Brain microvascular endothelial cell (primary cell): ENCODE measurements around the gene CTXN3.

ENCODE experiments used
- DNase-seq: peaks from one replicate; pipeline ENCODE4 v3.0.0-alpha.2; 2020
- H3K27ac ChIP-seq: fragments of 250-450 bp; sonication (Bioruptor Pico); 2 replicates; pipeline ENCODE4 v1.5.1; 2020; ENCODE audit warnings: mild to moderate bottlenecking, moderate library complexity
- H3K27me3 ChIP-seq: fragments of 250-450 bp; sonication (Bioruptor Pico); replicated peaks from 2 replicates; pipeline ENCODE4 v1.5.1; 2020; ENCODE audit warnings: mild to moderate bottlenecking
- H3K36me3 ChIP-seq: fragments of 250-450 bp; sonication (Bioruptor Pico); replicated peaks from 2 replicates; pipeline ENCODE4 v1.5.1; 2020; ENCODE audit warnings: mild to moderate bottlenecking
- H3K4me3 ChIP-seq: 2 replicates; pipeline ENCODE4 v1.5.1; 2011; ENCODE audit warnings: low read depth, mild to moderate bottlenecking, control low read depth, low read length, moderate library complexity
- in situ Hi-C: cut with HindIII; loops from 2 replicates; pipeline ENCODE4 v1.10.0; 2017; ENCODE audit warnings: low sequenced_read_pairs, low pct_ligation_motif_present
- TF ChIP-seq, protein P1 (sequence below): IDR thresholded peaks from 2 replicates; pipeline ENCODE4 v1.5.1; 2011; ENCODE audit warnings: low read depth, mild to moderate bottlenecking, moderate library complexity, low read length, control low read depth, inconsistent platforms; ENCODE audit errors: missing control alignments

CTXN3 gene

DNA sequence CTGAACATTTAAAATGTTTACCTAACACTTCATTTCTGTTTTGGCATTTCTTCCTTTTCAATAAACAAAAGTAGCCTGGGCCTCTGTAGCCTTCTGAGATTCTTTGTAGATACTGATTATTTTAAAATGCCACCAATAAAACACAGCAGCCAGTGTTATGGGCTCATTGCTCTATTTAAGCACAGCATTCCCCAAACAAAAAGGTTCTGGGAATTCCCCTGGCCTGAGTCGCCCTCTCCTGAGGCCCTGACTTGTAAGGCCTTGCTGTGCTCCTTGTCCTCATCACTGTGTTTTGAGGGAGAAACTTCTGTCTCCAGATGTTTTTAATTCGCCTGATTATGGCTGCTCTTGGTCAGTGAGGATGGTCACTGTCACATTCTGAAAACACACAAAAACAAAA lies 33.0 kb upstream of the CTXN3 start:
- in situ Hi-C loops = no loop called here
- Histone ChIP-seq H3K4me3 (no peak overlapping the region), H3K27ac (no peak overlapping the region), H3K36me3 (no peaks in the 10 kb centered on the region), H3K27me3 (no peaks in the 10 kb centered on the region)
- TF ChIP-seq, protein P1, sequence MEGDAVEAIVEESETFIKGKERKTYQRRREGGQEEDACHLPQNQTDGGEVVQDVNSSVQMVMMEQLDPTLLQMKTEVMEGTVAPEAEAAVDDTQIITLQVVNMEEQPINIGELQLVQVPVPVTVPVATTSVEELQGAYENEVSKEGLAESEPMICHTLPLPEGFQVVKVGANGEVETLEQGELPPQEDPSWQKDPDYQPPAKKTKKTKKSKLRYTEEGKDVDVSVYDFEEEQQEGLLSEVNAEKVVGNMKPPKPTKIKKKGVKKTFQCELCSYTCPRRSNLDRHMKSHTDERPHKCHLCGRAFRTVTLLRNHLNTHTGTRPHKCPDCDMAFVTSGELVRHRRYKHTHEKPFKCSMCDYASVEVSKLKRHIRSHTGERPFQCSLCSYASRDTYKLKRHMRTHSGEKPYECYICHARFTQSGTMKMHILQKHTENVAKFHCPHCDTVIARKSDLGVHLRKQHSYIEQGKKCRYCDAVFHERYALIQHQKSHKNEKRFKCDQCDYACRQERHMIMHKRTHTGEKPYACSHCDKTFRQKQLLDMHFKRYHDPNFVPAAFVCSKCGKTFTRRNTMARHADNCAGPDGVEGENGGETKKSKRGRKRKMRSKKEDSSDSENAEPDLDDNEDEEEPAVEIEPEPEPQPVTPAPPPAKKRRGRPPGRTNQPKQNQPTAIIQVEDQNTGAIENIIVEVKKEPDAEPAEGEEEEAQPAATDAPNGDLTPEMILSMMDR = no peak
- no peak for DNase-seq

DNA sequence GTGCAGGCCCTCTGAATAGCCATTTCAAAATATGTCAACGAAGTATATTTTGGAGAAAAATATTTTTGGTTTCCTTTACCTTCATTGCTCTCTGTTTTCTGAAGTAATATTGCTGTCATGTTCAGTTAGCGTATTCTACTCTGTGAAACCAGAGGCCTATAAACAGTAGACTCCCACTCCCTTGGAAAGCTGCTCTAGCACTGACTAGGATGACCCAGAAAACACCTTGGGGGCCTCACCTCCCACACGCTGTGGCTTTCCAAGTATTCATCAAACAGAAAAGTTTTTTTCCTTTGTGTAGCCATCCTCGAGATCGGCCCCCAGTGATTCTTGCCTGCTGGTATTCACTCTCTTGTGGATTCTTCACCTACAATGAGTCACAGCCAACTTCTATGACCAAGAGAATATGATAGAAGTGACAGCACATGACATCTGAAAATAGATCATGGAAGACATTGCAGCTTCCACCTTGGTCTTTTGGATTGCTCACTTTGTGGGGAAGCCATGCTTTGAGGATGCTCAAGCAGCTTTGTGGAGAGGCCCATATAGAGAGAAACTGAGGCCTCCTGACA lies 28.9 kb upstream of the CTXN3 start:
- Histone ChIP-seq H3K36me3 (no peaks in the 10 kb centered on the region), H3K4me3 (no peak overlapping the region), H3K27me3 (no peaks in the 10 kb centered on the region), H3K27ac (no peak overlapping the region)
- in situ Hi-C loops = no loop called here
- TF ChIP-seq, protein P1 = no peak
- no peak for DNase-seq

DNA sequence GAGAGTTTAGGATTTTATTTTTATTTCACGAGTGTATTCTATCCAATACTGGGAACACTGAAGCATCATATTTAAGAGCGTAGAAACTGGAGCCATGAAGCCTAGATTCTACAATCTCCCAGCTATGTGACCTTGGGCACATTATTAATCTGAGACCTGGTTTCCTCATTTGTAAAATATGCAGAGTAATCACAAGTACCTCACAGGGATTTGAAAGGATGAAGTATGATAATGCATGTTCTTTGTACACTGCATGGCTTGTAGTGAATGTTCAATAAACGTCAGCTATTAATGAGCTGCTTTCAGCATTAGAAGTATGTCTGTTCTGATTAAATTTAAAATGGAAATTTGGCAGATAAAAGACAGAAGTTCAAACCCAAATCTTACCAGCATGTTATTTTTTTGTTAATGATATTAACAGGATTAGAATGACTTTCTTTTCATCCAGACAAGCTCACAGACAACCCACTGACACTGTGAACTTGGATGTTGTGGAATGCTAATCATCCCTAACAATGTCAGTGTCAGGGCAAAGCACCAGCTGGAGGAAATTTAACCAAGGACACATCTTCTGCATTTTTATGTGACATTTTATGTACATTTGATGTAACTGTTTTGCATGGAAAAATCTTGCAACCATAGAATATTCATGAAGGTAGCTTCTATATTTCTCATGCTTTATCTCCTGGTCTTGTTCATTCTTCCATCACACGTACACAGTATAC lies 27.1 kb upstream of the CTXN3 start:
- H3K4me3 ChIP-seq = no peak overlapping the region
- DNase-seq = no peak
- in situ Hi-C loops = no loop called here

DNA sequence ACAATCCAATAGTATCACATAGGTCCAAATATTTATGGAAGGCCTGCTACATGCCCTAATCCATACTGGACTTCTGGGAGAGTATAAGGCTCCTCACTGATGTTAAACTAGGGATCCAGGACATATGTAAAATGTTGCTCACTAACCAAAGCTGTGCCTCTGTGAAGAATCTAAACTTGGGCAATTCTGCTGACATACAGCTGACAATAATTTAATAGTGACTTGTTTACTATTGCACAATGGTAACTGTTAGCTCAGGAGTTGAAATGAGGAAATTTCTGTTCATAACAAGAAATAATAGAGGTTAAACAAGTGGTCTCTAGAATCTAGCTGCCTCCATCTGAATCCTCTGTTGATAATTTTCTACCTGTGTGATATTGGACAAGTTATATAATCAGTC lies 14.9 kb upstream of the CTXN3 start:
- TF ChIP-seq, protein P1 = no peak
- no peaks in the 10 kb centered on the region for H3K27me3 ChIP-seq
- no peak overlapping the region for H3K4me3 ChIP-seq
- no peak overlapping the region for H3K27ac ChIP-seq
- H3K36me3 ChIP-seq = no peaks in the 10 kb centered on the region
- DNase-seq = no peak
- in situ Hi-C loops = no loop called here

More for the DNA sequence above, 27.1 kb upstream of the CTXN3 start:
- TF ChIP-seq, protein P1 = no peak
- Histone ChIP-seq H3K27ac (no peak overlapping the region), H3K36me3 (no peaks in the 10 kb centered on the region), H3K27me3 (no peaks in the 10 kb centered on the region)

DNA sequence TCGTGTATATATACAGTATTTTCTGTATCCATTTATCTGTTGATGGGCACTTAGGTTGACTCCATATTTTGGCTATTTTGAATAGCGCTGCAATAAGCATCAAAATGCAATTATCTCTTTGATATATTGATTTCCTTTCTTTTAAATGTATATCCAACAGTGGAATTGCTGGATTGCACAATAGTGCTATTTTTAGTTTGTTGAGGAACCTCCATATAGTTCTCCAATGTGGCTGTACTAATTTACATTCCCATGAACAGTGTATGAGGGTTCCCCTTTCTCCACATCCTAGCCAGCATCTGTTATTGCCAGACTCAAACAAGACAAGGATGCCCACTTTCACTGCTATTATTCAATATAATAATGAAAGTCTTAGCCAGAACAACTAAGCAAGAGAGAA lies 9.1 kb upstream of the CTXN3 start:
- TF ChIP-seq, protein P1 = no peak
- H3K27ac ChIP-seq = no peak overlapping the region
- in situ Hi-C loops = no loop called here
- no peaks in the 10 kb centered on the region for H3K36me3 ChIP-seq
- no peaks in the 10 kb centered on the region for H3K27me3 ChIP-seq
- DNase-seq = no peak
- no peak overlapping the region for H3K4me3 ChIP-seq
